HG03097 (cell line): ENCODE measurements around the gene LEMD2.
"Not testable (repeated sequence)": the region's sequence is repeated elsewhere in the genome, so short reads cannot be mapped to it uniquely, and the experiment has no call there.

Experiments used
- ATAC-seq: cut with Tn5 transposase; IDR thresholded peaks from one replicate; pipeline ENCODE4 v1.9.1; 2021; ENCODE audit not compliant: unreplicated experiment, low FRiP score

LEMD2 gene

DNA sequence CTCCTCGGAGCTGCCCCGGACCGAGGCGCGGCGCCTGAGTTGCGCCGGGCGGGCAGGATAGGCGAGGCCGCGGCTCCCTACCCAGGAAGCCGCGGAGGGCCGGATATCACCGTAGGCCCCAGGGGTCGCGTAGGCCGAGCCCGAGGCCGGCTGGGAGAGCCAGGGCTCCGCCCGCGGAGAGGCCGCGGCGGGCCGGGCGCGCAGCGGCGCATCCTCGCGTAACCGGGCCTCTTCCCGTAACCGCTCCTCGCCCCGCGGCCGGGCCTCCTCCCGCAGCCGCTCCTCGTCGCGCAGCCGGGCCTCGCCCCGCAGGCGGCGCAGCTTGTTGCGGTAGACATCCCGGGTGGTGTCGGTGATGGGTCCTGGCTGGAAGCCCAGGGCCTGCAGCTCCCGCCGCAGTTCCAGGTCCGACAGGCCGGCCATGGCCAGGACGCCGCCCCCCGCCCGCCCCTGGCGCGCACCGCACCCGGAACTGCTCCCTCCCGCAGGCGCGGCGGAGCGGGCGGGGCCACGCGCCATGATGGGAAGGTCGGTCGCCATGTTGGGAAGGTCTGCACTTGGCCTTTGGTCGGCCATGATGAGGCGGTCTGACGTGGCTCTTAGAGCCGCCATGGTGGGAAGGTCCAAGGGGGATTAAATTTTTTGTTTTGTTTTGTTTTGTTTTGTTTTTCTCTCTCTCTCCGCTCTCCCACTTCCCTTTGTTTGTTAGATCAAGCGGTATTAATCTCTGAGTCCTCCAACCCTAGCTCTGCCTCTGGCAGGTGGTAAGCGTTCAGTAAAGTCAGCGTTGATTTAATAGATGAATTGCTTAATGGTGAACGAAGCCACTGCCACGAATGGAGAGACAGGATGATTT, at the start of gene LEMD2:
TSS of gene LEMD2 (minus strand) at position 437 of the 856 bp plus-strand sequence. CDS start at position 423, 14 bp downstream.
- ATAC-seq: peak; percentile 74

DNA sequence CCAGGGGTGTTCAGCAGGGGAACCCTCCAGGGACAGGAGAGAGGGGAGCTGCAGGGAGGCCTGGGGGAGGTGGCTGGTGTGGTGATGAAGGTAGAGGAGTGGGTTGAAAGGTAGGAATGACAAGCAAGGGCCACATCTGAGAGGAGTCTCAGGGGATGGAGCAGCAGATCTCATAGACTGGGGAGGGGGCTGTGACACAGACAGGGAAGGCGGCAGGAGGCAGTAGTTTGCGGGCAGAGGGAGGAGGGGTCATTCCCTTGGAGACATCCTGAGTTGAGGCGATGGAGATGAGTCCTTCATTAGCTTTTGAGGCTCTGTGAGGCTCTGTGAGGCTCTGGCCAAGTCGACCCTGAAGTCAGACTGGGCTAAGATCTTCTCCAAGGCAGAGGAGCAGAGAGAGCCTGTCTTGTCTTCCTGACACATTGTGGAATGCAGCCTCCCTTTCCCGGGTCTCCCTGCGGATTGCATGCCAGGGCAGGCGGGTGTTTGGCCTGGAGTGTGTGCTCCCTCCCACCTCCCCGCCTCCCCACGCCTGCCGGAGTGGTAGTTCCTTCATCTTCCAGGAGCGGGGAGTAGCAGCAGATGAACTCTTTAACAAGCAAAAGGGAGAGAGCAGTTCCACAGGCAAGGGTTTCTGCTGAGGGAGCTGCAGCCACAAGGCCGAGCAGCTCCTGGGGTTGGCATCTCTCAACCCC, 49.2 kb upstream of the LEMD2 start:
- ATAC-seq: no peak

DNA sequence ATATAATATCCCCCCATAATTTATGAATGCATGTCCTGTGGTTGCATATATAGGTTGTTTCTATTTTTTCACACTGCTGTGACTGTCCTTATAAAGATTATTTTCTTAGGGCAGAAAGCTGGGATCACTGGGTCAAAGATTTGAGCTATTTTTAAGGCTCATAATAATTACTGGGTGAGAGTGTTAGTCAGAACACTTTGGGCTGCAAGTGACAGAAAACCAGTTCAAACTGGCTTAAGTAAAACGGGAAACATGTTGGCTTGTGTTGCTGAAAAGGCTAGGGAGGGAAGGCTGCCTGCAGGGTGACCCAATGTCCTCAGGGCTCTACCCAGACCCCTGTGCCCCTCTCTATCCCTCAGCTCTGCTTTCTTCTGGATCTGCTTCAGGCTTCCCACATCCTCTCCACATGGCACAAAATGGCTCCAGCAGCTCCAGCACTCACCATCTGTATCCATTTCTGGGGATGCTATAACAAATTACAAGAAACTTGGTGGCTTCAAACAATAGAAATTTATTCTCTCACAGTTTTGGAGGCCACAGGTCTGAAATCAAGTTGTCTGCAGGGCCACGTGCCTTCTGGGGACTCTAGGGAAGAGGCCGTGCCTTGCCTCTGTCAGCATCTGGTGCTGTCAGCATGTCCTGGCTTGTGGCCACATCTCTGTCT, 48.0 kb upstream of the LEMD2 start:
- ATAC-seq: no peak

DNA sequence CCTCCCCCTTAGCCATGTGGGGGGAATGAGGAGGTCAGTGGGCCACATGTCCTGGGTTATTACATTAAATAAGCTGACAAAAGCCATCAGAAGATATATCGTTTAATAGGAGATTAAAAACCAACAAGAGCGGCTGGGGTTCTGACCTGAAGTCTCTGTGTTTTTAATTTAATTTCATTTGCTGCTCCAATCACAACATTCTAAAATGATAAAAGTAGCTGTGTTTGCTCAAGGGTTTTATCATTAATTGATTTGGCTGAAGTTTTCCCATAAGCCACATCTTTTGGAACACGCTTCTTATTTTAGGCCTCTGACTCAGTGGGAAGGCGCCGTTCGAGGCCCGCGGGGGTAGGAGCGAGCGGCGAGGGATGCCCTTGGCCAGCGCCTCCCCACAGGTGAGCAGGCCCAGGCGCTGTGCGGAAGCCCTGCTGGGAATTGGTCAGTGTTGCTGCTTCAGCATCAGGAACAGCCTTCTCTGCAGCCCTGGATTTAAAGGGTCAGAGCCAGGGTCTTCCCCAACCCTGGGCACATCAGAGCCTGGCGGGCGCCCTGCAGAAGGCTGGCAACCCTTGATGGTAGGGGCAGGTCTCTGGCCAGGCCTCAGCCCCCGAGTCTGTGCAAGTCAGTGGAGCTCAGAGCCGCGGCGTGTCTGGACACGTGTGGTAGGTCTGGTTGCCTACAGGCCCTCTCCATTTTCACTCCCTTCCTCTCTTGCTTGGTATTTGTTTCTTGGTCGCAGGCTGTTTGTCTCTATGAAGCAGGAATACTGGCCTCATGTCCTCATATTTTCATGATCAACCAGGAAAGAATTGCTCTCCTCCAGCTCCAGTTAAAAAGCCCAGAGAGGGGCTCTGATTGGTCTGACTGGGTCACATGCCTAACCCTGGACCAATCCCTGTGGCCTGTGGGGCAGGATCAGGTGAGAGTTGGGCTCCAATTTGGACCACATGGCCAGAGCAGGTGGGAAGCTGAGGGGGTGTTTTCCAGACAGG, 45.8 kb upstream of the LEMD2 start:
- ATAC-seq: no peak

DNA sequence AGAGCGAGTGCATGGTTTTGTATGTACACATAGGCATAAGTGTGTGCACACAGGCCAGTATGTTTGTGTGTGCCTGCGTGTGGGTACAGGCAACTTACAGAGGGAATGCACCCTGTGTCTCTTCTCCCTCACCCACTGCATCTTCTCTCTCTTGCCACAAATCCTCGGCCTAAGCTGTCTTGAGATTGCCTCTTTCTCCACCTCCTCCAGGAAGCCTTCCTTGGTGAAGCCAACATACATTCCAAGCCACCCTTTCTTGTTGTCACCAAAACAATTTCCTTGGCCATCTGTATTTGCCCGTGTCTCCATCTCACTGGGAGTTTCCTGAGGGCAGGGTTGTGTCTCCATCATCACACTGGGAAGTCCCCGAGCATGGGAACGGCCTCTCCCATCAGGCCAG, 44.7 kb upstream of the LEMD2 start:
- ATAC-seq: no peak

DNA sequence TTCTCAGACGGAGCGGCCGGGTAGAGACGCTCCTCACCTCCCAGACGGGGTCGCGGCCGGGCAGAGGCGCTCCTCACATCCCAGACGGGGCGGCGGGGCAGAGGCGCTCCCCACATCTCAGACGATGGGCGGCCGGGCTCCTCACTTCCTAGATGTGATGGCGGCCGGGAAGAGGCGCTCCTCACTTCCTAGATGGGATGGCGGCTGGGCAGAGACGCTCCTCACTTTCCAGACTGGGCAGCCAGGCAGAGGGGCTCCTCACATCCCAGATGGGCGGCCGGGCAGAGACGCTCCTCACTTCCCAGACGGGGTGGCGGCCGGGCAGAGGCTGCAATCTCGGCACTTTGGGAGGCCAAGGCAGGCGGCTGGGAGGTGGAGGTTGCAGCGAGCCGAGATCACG, 43.9 kb upstream of the LEMD2 start:
- not testable (repeated sequence) for ATAC-seq

DNA sequence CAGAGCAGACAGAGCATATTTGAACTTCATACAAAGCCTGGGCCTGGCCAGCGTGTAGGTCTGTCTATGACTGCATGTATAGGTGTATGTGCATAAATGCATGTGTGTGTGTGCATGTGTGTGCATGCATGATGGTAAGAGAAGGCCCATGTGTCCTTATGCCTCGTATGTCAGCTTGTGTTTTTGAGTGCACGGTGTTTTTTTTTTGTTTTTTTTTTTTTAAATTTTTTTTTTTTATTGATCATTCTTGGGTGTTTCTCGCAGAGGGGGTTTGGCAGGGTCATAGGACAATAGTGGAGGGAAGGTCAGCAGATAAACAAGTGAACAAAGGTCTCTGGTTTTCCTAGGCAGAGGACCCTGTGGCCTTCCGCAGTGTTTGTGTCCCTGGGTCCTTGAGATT, 42.8 kb upstream of the LEMD2 start:
- ATAC-seq: not testable (repeated sequence)

DNA sequence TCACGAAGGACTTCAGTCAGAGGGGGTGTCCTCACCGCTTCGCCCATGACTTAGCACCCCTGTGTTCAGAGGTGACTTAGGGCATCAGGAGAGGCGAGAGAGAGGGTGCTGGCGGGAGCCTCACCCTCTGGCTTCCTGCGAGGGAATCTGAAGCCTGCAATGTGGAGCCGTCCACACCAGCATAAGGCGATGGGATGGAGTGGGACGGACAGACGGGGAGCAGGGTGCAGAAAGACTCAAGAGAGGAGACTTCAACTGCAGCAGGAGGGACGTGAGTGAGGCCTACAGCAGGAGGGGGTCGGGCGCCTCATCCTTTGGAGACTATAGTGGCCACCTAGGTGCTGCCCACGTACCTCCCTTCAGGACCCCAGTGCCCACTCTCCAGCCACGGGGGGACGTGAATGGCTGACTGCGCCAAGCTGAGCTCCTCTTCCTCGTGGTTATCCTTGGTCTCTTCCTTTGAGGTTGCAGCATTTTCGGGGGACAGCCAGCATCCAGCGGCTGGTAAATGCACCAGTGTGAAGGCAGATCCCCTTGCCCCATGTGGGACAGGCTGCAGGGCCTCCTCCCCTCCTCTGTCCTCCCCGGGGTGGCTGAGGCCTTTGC, 41.8 kb upstream of the LEMD2 start:
- ATAC-seq: no peak

DNA sequence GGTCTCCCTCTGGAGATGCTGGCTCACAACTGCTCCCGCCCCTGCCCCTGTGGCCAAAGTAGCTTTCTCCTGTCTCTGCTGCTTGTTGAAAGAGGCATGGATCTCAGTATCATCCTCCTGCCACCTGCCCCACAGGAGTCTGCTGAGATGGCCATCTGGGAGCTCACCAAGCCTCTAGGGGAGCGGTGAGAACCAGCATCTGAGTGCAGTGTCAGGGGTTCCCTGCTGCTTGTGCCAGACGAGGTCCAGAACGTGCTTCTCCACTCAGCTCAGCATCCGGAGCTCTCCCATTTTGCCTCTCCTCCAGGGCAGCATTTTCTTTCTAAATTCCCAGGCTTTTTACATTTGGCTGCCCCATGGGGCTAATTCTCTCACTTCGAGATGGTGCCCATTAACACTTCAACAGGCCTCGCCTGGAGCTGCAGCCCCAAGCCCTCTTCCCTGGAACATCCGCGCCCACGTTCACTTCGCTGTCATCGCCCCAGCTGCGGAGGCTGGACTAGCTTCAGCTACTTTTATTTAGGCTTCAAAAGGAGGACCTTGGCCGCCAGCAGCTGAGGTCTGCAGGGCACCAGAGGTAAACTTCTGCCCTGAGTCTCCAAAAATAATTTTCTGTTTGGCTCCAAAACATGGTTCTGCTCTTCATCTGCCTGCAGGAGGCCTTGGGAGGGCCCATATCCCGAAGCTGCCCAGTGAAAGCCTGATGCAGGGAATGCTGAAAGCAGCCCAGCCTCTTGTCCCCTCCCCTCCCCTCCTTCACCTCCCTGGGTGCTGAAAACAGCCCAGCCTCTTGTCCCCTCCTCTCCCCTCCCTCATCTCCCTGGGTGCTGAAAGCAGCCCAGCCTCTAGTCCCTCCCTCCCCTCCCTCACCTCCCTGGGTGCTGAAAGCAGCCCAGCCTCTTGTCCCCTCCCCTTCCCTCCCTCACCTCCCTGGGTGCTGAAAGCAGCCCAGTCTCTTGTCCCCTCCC, 40.1 kb upstream of the LEMD2 start:
- ATAC-seq: no peak

DNA sequence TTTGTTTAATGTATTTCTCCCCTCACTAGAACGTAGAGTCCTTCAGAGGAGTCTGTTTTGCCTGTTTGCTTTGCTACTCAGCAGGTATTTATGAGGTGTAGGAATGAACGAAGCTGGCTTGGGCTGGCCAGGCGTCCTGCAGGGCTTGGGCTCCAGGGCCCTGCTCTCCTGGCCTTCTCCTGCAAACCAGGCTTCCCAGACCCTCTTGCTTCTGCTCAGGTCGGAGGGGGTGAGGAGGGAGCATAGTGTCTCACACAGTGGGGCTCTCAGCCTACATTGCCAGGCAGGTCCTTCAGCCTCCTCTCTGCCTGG, 39.5 kb upstream of the LEMD2 start:
- ATAC-seq: no peak

DNA sequence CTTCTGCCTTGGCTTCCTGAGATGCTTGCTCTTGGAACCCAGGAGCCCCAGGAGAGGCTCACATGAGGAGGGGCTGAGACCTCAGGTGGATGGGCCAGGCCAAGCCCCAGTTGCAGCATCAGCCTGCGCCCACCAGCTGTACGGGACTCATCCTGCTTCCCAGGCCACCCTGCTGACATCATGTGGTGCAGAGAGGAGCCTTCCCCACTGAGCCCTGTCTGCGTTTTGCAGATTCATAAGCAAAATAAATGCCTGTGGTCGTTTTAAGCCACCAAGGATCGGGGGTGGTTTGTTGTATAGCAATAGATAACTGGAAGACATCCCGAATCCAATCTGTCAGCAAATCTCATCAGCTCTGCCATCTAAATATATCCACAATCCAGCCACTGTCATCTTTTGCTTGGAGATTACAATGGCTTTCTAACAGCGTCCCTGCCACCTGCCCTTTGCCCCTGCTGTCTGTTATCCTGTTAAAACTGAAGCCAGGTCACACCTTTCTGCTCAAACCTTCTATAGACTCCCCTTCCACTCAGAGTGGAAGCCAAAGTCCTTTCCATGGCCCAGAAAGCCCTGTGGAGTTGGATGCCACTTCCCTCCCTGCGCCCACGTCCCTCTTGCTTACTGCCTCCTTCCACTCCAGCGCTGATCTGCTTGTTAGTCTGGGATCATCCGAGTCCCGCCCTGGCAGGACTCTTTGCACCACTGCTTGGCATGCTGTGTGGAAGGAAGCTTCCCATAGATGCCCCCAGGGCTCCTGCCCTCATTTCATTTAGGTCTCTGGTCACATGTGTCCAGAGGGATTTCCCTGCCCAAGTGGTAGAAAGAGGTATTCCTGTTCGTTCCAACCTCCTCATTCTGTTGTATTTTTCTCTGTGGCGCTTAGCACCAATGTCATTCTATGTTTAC, 38.9 kb upstream of the LEMD2 start:
- no peak for ATAC-seq

DNA sequence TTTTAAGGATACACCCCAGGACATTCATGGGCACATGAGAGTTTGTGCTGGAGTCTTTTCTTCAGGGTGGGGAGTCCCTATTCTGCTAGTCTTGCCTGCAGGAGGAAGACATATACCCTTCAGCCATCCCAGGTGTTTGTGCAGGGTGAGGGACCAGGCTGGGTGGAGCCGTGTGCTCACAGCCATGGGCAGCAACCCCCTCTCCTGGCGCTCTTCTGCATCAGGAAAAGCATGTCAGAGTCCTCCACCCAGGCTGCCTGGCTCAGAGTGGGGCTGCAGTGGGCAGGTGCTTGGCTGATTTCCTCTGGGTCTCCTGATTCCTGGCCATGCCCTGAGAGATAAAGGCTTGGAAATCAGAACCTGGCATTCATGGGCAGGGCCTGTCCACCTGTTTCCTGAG, 37.6 kb upstream of the LEMD2 start:
- no peak for ATAC-seq

DNA sequence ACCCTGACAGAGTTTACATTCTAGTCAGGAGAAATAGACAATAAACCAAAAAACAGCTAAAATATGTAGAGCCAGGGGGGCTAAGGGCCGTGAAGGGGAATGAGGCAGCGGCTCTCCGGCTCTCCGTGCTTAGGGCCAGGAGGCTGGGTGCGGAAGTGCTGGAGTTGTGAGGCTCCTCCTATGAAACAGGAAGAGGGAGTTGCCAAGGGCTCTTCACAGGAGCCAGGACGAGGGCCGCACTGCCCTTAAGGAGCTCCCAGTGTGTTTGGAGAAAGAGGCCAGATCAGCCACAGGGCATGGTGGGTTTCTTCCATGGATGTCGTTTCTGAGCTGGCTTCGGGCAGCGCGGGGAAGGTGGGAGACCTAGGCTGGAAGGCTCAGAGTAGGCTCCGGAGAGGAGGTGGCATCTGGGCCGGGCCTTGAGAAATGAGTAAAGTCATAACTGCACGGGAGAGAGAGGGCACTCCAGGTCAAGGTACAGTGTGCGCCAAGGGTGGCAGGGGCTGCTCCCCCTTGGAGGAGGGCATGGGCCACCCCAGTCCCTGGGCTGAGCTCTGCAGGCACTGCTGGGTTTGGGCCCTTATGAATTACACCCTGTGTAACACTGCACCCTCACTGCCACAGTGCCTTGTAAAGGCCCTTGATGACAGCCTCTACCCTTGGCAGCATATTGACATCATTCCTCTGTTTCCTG, 35.7 kb upstream of the LEMD2 start:
- ATAC-seq: no peak

DNA sequence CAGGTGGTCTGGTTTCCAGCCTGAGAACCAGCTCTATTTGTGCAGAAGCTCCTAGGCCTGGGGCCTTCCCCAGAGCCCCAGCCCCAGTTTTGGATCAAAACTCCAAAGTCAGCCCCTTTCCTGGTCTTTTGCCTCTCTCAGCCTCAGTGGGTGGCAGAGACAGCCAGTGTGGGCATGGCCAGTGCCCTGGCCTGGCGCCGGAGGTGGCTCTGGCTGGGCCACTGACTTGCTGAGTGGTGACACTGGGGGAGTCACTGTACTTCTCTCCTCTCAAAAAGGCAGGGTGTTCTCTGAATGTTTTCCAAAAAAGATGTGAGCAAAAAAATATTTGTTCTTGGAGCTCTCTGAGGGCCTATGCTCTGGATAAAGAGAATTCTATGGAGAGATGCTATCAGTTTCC, 34.9 kb upstream of the LEMD2 start:
- ATAC-seq: no peak

DNA sequence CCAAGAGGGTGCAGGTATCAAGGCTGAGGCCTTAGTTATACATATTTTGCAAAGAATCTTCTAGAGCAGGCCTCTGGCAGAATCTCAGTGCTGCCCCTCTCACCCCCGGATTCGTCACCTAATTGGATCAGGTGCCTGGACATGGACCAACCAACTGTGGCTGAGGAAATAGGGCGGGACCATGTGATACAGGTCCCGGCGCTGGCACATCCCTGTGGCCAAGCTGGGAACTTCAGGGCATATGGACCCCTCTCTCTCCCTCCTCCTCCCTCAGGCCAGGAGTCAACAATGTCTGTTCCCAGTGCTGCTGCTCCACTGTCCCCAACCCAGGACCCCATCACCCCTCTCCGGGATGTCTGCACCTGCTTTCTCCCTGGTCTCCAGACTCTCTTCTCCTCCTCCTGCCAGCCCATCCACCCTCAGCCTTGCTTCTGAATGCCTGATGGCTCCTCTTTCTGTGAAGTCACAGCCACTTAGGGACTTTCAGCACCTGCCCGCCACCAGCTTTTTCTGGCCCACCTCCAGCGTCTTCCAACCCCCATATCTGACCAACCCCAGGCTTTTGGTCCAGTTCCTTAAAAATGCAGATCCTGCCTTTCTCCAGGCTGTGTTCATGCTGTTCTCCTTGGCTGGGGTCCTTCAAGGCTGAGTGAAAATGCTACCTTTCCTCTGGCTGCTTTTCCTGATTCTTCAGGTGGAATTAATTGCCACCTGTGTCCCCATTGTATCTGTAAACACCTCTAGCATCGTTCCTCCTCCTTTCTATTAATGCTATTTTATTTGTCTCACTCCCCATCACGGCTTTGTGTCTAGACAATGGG, 33.9 kb upstream of the LEMD2 start:
- ATAC-seq: no peak

DNA sequence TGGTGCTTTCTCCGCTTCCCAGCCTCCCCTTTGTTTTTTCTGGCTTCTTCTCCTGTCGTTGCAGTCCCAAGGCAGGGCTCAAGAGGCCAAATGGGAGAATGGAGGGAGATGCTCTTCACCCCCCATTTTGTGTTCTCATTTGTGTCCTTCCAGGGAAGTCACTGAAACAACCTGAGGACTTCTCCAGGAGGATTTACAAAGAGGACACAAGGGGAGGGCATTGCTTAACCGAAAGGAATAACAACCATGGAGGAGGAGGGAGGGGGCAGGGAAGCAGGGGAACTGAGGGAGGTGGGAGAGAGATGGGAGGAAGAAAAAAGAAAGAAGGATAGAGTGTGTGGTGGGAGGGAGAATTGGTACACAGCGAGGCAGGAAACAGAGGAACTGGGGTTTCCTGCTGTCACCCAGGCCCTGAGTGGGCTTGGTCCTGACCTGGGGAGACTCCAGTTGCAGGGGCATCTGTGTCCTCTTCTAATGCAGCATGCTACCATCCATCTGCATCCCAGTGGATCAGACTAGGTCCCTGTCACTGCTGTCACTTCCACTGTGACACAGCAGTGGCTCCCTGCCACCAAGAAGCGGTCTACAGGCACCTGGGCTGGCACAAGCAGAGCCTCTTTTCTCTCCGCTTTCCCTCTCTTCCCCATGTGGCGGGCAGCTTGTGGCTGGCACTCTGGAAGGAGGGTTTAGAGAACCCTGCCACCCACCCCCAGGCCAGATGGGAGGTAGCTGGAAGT, 32.0 kb upstream of the LEMD2 start:
- no peak for ATAC-seq
